AG09309 (cell line): ENCODE measurements around the gene BCL2L12.

Experiments
- DNase-seq: peaks from one replicate; pipeline ENCODE4 v3.0.0-alpha.2; 2010; ENCODE audit warnings: low read depth
- H3K4me3 ChIP-seq: 2 replicates; pipeline ENCODE4 v1.5.1; 2011; ENCODE audit warnings: mild to moderate bottlenecking, low read depth, low read length, moderate library complexity; ENCODE audit not compliant: control insufficient read depth
- CTCF ChIP-seq: IDR thresholded peaks from 2 replicates; pipeline ENCODE4 v1.5.1; 2011; ENCODE audit warnings: mild to moderate bottlenecking, low read depth, low read length, inconsistent platforms; ENCODE audit not compliant: insufficient read depth, control insufficient read depth; ENCODE audit errors: missing control alignments

Gene BCL2L12

GRCh38 chr19:49690656-49691242 is 25.0 kb downstream of the BCL2L12 start, which contains the start of gene CPT1C:
Gene CPT1C, plus strand, starts transcription at chr19:49691116. Its CDS starts 1,137 bp downstream, at chr19:49692253.
- H3K4me3 ChIP-seq = peak within 1 kb of the TSS; percentile 61
- DNase-seq = no peak
- no peak for TF ChIP-seq CTCF

DNA sequence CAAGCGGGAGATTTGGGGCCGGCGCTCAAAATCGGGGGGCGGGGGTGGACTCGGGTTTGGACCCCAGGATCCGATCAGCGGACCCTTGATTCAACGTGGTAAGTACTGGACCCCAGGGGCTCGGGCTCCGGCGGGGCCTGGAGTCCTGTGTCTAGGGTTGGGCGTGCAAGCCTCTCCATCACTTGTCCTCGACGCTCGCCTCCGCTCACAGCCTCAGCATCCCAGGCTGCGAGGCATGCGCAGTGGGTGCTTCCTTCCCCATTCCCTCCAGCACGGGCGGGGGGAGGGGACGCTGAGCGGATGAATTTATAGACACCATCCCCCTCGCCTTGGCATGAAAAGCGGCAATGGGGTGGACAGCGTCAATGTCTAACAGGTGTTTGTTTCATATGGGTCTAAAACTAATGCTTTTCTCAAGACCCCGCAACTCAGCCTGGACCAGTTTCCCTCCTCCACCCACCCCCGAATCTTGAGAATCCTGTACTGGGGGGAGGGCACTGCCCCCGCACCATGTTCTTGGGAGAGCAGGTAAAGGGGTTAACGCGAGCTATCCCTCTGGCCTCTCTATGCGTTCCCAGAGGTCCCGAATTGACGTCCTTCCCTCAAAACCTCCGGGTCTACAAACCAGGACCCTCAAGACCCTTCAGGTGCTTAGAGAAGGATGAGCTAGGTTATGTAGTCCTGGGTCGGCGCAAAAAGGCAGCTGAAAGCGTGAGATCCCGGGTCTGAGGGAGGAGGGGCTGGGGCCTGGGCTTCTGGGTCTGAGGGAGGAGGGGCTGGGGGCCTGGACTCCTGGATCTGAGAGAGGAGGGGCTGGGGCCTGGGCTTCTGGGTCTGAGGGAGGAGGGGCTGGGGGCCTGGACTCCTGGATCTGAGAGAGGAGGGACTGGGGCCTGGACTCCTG is 25.8 kb downstream of the BCL2L12 start:
- peak overlapping the region; percentile 61 for H3K4me3 ChIP-seq
- no peak for TF ChIP-seq CTCF
- DNase-seq = no peak

DNA sequence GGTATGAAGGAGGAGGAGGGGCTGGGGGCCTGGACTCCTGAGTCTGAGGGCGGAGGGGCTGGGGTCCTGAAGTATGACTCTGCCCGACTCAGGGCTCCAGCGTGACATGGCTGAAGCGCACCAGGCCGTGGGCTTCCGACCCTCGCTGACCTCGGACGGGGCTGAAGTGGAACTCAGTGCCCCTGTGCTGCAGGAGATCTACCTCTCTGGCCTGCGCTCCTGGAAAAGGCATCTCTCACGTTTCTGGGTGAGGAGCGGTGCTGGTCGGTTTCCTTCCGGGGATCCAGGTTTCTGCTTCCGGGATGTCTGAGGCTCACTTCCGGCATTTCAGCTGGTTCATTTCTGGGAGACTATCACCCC is 26.4 kb downstream of the BCL2L12 start:
- peak overlapping the region; percentile 61 for H3K4me3 ChIP-seq
- DNase-seq = no peak
- no peak for TF ChIP-seq CTCF

DNA sequence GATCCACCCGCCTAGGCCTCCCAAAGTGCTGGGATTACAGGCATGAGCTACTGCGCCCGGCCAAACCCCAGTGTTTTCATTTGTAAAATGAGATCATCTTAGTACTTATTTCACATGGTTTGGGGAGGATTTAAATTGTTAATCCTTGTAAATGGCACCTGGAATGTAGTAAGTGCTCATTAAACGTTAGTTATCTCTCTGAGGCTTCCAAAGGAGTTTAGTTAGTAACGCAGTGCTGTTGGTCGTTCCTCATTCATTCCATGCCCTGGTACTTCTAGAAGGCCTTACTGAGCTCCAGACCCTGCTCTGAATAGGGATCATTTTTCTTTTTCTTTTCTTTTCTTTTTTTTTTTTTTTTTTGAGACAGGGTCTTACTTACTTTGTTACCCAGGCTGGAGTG is 30.4 kb downstream of the BCL2L12 start:
- no peak for DNase-seq
- no peak for TF ChIP-seq CTCF
- H3K4me3 ChIP-seq = no peak overlapping the region

DNA sequence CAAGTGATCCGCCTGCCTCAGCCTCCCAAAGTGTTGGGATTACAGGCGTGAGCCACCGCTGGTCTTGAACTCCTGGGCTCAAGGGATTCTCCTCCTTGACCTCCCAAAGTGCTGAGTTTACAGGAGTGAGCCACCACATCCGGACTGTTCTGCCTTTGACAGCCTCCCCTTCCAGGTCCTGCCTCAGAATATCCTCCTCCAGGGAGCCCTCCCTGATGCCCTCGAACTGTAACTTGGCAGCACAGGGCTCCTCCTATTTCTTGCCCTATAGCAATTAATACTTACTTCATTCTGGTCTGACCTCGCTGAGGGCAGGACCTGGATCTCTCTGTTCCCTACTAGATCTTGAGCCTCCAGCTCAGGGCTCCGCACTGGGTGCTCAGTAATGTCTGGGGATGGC is 31.1 kb downstream of the BCL2L12 start:
- DNase-seq = no peak
- H3K4me3 ChIP-seq = no peak overlapping the region
- no peak for TF ChIP-seq CTCF

GRCh38 chr19:49699364-49699763 is 33.6 kb downstream of the BCL2L12 start:
- DNase-seq = no peak
- TF ChIP-seq CTCF = no peak

More at GRCh38 chr19:49699364-49699763, 33.6 kb downstream of the BCL2L12 start:
- H3K4me3 ChIP-seq = no peak overlapping the region
